Prostate gland (tissue), 2 donors: Measurements from ENCODE around the gene PVR.

Experiments
- CTCF ChIP-seq, 4 experiments: fragments of 200-600 bp in 2 of 4; fragments of 450-650 bp in 2 of 4; sonication (generic) in 2 of 4; IDR thresholded peaks; 1 replicate in 3 of 4; 2 replicates in 1 of 4; pipeline ENCODE4 v1.5.1; 2016 to 2019; ENCODE audit warnings: antibody characterized with exemption in 4 of 4, mild to moderate bottlenecking in 2 of 4, moderate library complexity in 2 of 4
- POLR2A ChIP-seq: fragments of 450-650 bp; IDR thresholded peaks from one replicate; pipeline ENCODE4 v1.6.1; 2016; ENCODE audit warnings: antibody characterized with exemption, mild to moderate bottlenecking
- POLR2AphosphoS5 ChIP-seq: sonication (generic); formaldehyde crosslinking; IDR thresholded peaks from one replicate; pipeline ENCODE4 v1.6.1; 2017; ENCODE audit warnings: antibody characterized with exemption

DNA sequence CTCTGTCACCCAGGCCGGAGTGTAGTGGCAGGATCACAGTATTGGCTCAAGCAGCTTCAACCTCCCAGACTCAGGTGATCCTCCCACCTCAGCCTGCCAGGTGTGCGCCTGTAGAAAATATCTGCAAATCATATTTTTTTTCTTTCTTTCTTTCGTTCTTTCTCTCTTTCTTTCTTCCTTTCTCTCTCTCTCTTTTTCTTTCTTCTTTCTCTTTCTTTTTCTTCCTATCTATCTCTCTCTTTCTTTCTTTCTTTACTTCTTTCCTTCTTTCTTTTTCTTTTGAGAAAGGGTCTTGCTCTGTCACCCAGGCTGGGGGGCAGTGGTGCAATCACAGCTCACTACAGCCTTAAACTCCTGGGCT lies 46.6 kb upstream of the PVR start:
- TF ChIP-seq POLR2A (no peak), CTCF (IDR thresholded peaks at IDR 0.05) (no peak), POLR2AphosphoS5 (no peak)
